ENCODE measurements around the gene CLASP1. TPM values are rescaled to one million over a fixed set of nuclear protein-coding genes. Genes with fewer than 3 reads are reported as not detected.

CLASP1 gene
- total RNA-seq, 1 experiment from 2014 or later, result 45.9 TPM

DNA sequence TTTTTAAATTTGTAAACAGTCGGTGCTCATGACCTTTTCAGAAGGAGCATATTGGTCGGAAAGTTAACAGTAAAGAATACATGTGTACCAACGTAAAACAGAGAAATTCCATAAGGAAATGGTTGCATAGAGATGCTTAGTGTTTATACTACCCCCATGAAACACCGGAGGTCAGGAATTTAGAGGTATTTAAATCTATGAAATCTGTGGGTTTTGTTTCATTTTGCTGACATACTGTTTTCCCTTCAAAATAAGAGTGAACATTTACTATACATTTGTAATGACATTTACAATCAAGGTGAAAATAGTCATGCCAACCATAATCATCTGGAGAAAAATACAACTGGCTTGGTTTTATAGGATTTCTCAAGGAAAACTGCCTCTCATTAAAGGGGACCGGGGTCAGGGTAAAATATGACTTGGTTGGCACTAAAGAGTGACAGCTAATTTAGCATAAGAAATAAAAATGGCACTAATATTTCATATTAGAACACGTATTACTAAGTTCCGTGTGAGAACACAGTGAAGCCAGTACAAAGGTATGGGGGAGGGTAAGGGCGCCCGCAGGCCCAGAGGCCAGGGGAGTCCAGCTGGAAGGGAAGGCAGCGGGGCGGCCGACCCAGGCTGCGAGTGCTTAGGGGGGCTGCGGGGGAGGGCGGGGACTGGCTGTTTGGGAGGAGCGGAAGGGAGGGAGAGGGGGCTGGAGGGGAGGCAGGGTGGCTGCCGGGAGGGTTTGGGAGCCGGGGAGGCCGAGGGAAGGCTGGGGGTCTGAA lies 119.6 kb downstream of the CLASP1 start:
- Histone ChIP-seq H3K9ac (ENCODE audit: extremely low read depth, insufficient read length, low read length) (peak overlapping the region; percentile 83), H4K91ac (ENCODE audit: insufficient read length, low read depth, low read length) (no peak overlapping the region), H2BK12ac (ENCODE audit: insufficient read length, low read depth, low read length) (no peak overlapping the region), H3K79me1 (ENCODE audit: insufficient read depth, low read depth, low read length, poor library complexity, severe bottlenecking) (peaks cover 7% of the 10 kb centered on the region), H3K4me1 (ENCODE audit: insufficient read depth, low read length) (no peaks in the 10 kb centered on the region; the same call in 1 of the 2 replicates), H2BK5ac (ENCODE audit: insufficient read length, low read length) (no peak overlapping the region), H2BK15ac (ENCODE audit: low read depth, low read length) (no peak overlapping the region), H3K18ac (ENCODE audit: insufficient read length, low read depth, low read length) (peak overlapping the region; percentile 86), H3K27me3 (ENCODE audit: insufficient read depth, low read length) (no peaks in the 10 kb centered on the region), H3K4me2 (ENCODE audit: insufficient read depth, insufficient read length, low read length) (peak overlapping the region; percentile 77), H3K14ac (ENCODE audit: insufficient read depth, low read length) (peak overlapping the region; percentile 64; the same call in 1 of the 2 replicates), H3T11ph (ENCODE audit: low read length) (no peak overlapping the region), H3K23me2 (ENCODE audit: insufficient read length, low read depth, low read length, poor library complexity, severe bottlenecking) (peaks cover 3% of the 10 kb centered on the region), H3K9me3 (ENCODE audit: control insufficient read depth, low read depth, low read length) (no peaks in the 10 kb centered on the region), H3K56ac (ENCODE audit: insufficient read length, low read depth, low read length) (no peak overlapping the region), H3K27ac (ENCODE audit: insufficient read length, low read depth, low read length) (peak overlapping the region; percentile 98), H2BK120ac (ENCODE audit: low read depth, low read length, poor library complexity, severe bottlenecking) (no peak overlapping the region), H3K4ac (ENCODE audit: low read depth, low read length) (no peak overlapping the region), H4K8ac (replicated peaks; ENCODE audit: insufficient read length, low read depth, low read length) (no peak overlapping the region), H3K23ac (ENCODE audit: insufficient read length, low read depth, low read length) (no peak overlapping the region), H2BK20ac (ENCODE audit: low read depth, low read length, poor library complexity, severe bottlenecking) (no peak overlapping the region), H2AK5ac (ENCODE audit: insufficient read length, low read length) (no peak overlapping the region), H3K79me2 (ENCODE audit: insufficient read depth, low read length) (peaks cover 5% of the 10 kb centered on the region; the same call in 1 of the 2 replicates), H2AFZ (ENCODE audit: low read length) (no peak overlapping the region), H4K5ac (ENCODE audit: insufficient read length, low read depth, low read length) (no peak overlapping the region), H4K20me1 (ENCODE audit: control insufficient read depth, insufficient read depth, insufficient read length) (no peaks in the 10 kb centered on the region)
- Mint-ChIP-seq H3K9me3 (no peaks in the 10 kb centered on the region; a peak in 1 of 5 replicates), H3K4me3 (peak overlapping the region; percentile 84 to 90), H3K27me3 (ENCODE audit: low read depth) (no peaks in the 10 kb centered on the region; the same call in 1 of the 2 replicates), H3K36me3 (ENCODE audit: insufficient read depth in 1 of 3, low read depth in 3 of 3) (peaks cover 0 to 27% (median 26%) of the 10 kb centered on the region in 3 experiments; a peak in 5 of 7 replicates), H3K27ac (peak overlapping the region; percentile 99; a peak in 6 of 7 replicates), H3K4me1 (peaks cover 38 to 54% of the 10 kb centered on the region in 2 experiments)
- WGBS (ENCODE audit: extremely low coverage, insufficient read length, low lambda C conversion rate), result no CpG with 5 or more reads among the region's 19 CpGs
- no peak for TF ChIP-seq CTCF (conservative IDR thresholded peaks at IDR 0.05)
- DNase-seq, result peak; percentile 86

Data from H9 (cell line).